HEK293 (cell line): ENCODE measurements around the gene FBRSL1.

Experiments used
- CTCF ChIA-PET: fragments of 350-600 bp; formaldehyde crosslinking; extraction: SDS; loops from one replicate; lab custom pipeline; 2021; ENCODE audit warnings: antibody characterized with exemption; lab: Yijun Ruan, JAX
- POLR2A ChIA-PET: fragments of 300-600 bp; formaldehyde crosslinking; extraction: SDS; loops from one replicate; lab custom pipeline; 2020; ENCODE audit warnings: antibody characterized with exemption, inconsistent platforms; lab: Yijun Ruan, JAX
- H3K27ac ChIP-seq: fragments of 200-500 bp; sonication (Bioruptor generic); 2 replicates; pipeline ENCODE4 v1.5.1; 2014; ENCODE audit warnings: low read depth, low read length, control low read depth, inconsistent platforms; ENCODE audit errors: extremely low read depth
- H3K36me3 ChIP-seq, 2 experiments: fragments of 200-500 bp in 1 of 2; sonication (Bioruptor generic) in 1 of 2; 1 replicate in 1 of 2; 2 replicates in 1 of 2; pipeline ENCODE4 v1.5.1; 2014 to 2017; ENCODE audit warnings: inconsistent platforms in 2 of 2, low read length in 2 of 2; ENCODE audit not compliant: control insufficient read depth in 2 of 2, insufficient read depth in 1 of 2
- H3K4me1 ChIP-seq: fragments of 200-500 bp; sonication (Bioruptor generic); 2 replicates; pipeline ENCODE4 v1.5.1; 2014; ENCODE audit warnings: mild to moderate bottlenecking, low read length, inconsistent platforms; ENCODE audit not compliant: control insufficient read depth, insufficient read depth
- H3K4me3 ChIP-seq: 2 replicates; pipeline ENCODE4 v1.5.1; 2011; ENCODE audit warnings: low read depth, mild to moderate bottlenecking, control low read depth, low read length, moderate library complexity
- H3K9me3 ChIP-seq: fragments of 200-500 bp; sonication (Bioruptor generic); 2 replicates; pipeline ENCODE4 v1.5.1; 2014; ENCODE audit warnings: low read depth, low read length, inconsistent platforms; ENCODE audit not compliant: control insufficient read depth, insufficient read depth
- BCL11B ChIP-seq: fragments of 450-650 bp; formaldehyde crosslinking; IDR thresholded peaks from 2 replicates; pipeline ENCODE4 v1.5.1; 2016; ENCODE audit warnings: low read depth, missing biosample characterization, missing genetic modification characterization
- CTCF ChIP-seq: fragments of 450-650 bp; formaldehyde crosslinking; IDR thresholded peaks from 2 replicates; pipeline ENCODE4 v1.5.1; 2016; ENCODE audit warnings: missing biosample characterization, missing genetic modification characterization
- EGR2 ChIP-seq: fragments of 450-650 bp; formaldehyde crosslinking; IDR thresholded peaks from 2 replicates; pipeline ENCODE4 v1.5.1; 2016; ENCODE audit warnings: low read depth, missing biosample characterization, missing genetic modification characterization
- KLF1 ChIP-seq: fragments of 450-650 bp; formaldehyde crosslinking; IDR thresholded peaks from 2 replicates; pipeline ENCODE4 v1.5.1; 2016; ENCODE audit warnings: missing biosample characterization, missing genetic modification characterization
- KLF10 ChIP-seq: fragments of 450-650 bp; IDR thresholded peaks from 2 replicates; pipeline ENCODE4 v1.5.1; 2018; ENCODE audit warnings: missing biosample characterization, mild to moderate bottlenecking, missing genetic modification characterization
- KLF17 ChIP-seq: fragments of 450-650 bp; formaldehyde crosslinking; IDR thresholded peaks from 2 replicates; pipeline ENCODE4 v1.5.1; 2016; ENCODE audit warnings: missing biosample characterization, missing genetic modification characterization
- KLF8 ChIP-seq: fragments of 450-650 bp; formaldehyde crosslinking; IDR thresholded peaks from 2 replicates; pipeline ENCODE4 v1.5.1; 2016; ENCODE audit warnings: missing biosample characterization, missing genetic modification characterization
- KLF9 ChIP-seq: fragments of 450-650 bp; formaldehyde crosslinking; IDR thresholded peaks from 2 replicates; pipeline ENCODE4 v1.5.1; 2016; ENCODE audit warnings: missing biosample characterization, missing genetic modification characterization, low read depth
- MZF1 ChIP-seq: fragments of 450-650 bp; formaldehyde crosslinking; IDR thresholded peaks from 2 replicates; pipeline ENCODE4 v1.5.1; 2017; ENCODE audit warnings: missing biosample characterization, missing genetic modification characterization, borderline replicate concordance
- OVOL3 ChIP-seq: fragments of 450-650 bp; formaldehyde crosslinking; IDR thresholded peaks from 2 replicates; pipeline ENCODE4 v1.5.1; 2016; ENCODE audit warnings: missing biosample characterization, missing genetic modification characterization
- PRDM10 ChIP-seq: fragments of 450-650 bp; formaldehyde crosslinking; IDR thresholded peaks from 2 replicates; pipeline ENCODE4 v1.5.1; 2016; ENCODE audit warnings: missing biosample characterization, missing genetic modification characterization
- SCRT1 ChIP-seq: fragments of 450-650 bp; formaldehyde crosslinking; IDR thresholded peaks from 2 replicates; pipeline ENCODE4 v1.5.1; 2016; ENCODE audit warnings: missing biosample characterization, missing genetic modification characterization, borderline replicate concordance
- SP3 ChIP-seq: fragments of 450-650 bp; formaldehyde crosslinking; IDR thresholded peaks from 2 replicates; pipeline ENCODE4 v1.5.1; 2016; ENCODE audit warnings: missing biosample characterization, missing genetic modification characterization
- WT1 ChIP-seq: fragments of 450-650 bp; formaldehyde crosslinking; IDR thresholded peaks from 2 replicates; pipeline ENCODE4 v1.5.1; 2016; ENCODE audit warnings: missing biosample characterization, missing genetic modification characterization
- ZBTB17 ChIP-seq: fragments of 450-650 bp; formaldehyde crosslinking; IDR thresholded peaks from 2 replicates; pipeline ENCODE4 v1.5.1; 2016; ENCODE audit warnings: missing biosample characterization, missing genetic modification characterization
- ZBTB8A ChIP-seq: fragments of 450-650 bp; formaldehyde crosslinking; IDR thresholded peaks from 2 replicates; pipeline ENCODE4 v1.5.1; 2016; ENCODE audit warnings: missing biosample characterization, missing genetic modification characterization
- ZEB2 ChIP-seq: fragments of 450-650 bp; formaldehyde crosslinking; IDR thresholded peaks from 2 replicates; pipeline ENCODE4 v1.5.1; 2016; ENCODE audit warnings: missing biosample characterization, missing genetic modification characterization
- ZFHX2 ChIP-seq: fragments of 450-650 bp; formaldehyde crosslinking; conservative IDR thresholded peaks from 2 replicates; pipeline ENCODE4 v1.5.1; 2016; ENCODE audit warnings: missing biosample characterization, missing genetic modification characterization
- ZFP69B ChIP-seq: fragments of 450-650 bp; formaldehyde crosslinking; IDR thresholded peaks from 2 replicates; pipeline ENCODE4 v1.5.1; 2016; ENCODE audit warnings: missing biosample characterization, missing genetic modification characterization
- ZNF335 ChIP-seq: fragments of 450-650 bp; formaldehyde crosslinking; conservative IDR thresholded peaks from 2 replicates; pipeline ENCODE4 v1.5.1; 2016; ENCODE audit warnings: missing biosample characterization, missing genetic modification characterization
- ZNF366 ChIP-seq: fragments of 450-650 bp; formaldehyde crosslinking; conservative IDR thresholded peaks from 2 replicates; pipeline ENCODE4 v1.5.1; 2016; ENCODE audit warnings: missing biosample characterization, missing genetic modification characterization
- ZNF404 ChIP-seq: fragments of 450-650 bp; formaldehyde crosslinking; IDR thresholded peaks from 2 replicates; pipeline ENCODE4 v1.5.1; 2017; ENCODE audit warnings: missing biosample characterization, missing genetic modification characterization
- ZNF433 ChIP-seq: fragments of 450-650 bp; formaldehyde crosslinking; IDR thresholded peaks from 2 replicates; pipeline ENCODE4 v1.5.1; 2016; ENCODE audit warnings: missing biosample characterization, missing genetic modification characterization, low read depth
- ZNF544 ChIP-seq: fragments of 450-650 bp; formaldehyde crosslinking; IDR thresholded peaks from 2 replicates; pipeline ENCODE4 v1.5.0; 2017; ENCODE audit warnings: missing biosample characterization, missing genetic modification characterization
- ZNF571 ChIP-seq: fragments of 450-650 bp; formaldehyde crosslinking; IDR thresholded peaks from 2 replicates; pipeline ENCODE4 v1.5.0; 2017; ENCODE audit warnings: missing biosample characterization, missing genetic modification characterization
- ZNF580 ChIP-seq: fragments of 450-650 bp; formaldehyde crosslinking; IDR thresholded peaks from 2 replicates; pipeline ENCODE4 v1.5.1; 2016; ENCODE audit warnings: missing biosample characterization, missing genetic modification characterization
- ZNF629 ChIP-seq: fragments of 450-650 bp; formaldehyde crosslinking; IDR thresholded peaks from 2 replicates; pipeline ENCODE4 v1.5.1; 2017; ENCODE audit warnings: missing biosample characterization, missing genetic modification characterization
- ZNF654 ChIP-seq: fragments of 450-650 bp; formaldehyde crosslinking; IDR thresholded peaks from 2 replicates; pipeline ENCODE4 v1.5.1; 2016; ENCODE audit warnings: low read depth, missing biosample characterization, missing genetic modification characterization
- ZSCAN30 ChIP-seq: fragments of 450-650 bp; IDR thresholded peaks from 2 replicates; pipeline ENCODE4 v1.5.1; 2018; ENCODE audit warnings: missing biosample characterization, mild to moderate bottlenecking, missing genetic modification characterization, moderate library complexity
- ZXDB ChIP-seq: fragments of 450-650 bp; formaldehyde crosslinking; IDR thresholded peaks from 2 replicates; pipeline ENCODE4 v1.5.1; 2016; ENCODE audit warnings: missing biosample characterization, missing genetic modification characterization

Gene FBRSL1

GRCh38 chr12:132560614-132561426 is 70.9 kb downstream of the FBRSL1 start:
- POLR2A ChIA-PET, result interaction anchor here (0.6 kb wide), 1 partner anchor 98 kb away, joined by 3 read pairs; no protein-coding TSS in a partner anchor
- H3K4me3 ChIP-seq, result peak overlapping the region; percentile 59
- H3K36me3 ChIP-seq, result peaks cover 0 to 13% of the 10 kb centered on the region in 2 experiments; a peak in 2 of 3 replicates
- no peaks in the 10 kb centered on the region for H3K9me3 ChIP-seq
- peaks cover 4% of the 10 kb centered on the region for H3K4me1 ChIP-seq
- CTCF ChIA-PET, result interaction anchor here (0.6 to 4.7 kb wide), 20 partner anchors 10 to 492 kb away, joined by 3 to 34 read pairs (median 4); partner anchors contain the start of gene LRCOL1
- peak overlapping the region; percentile 79; the same call in 1 of the 2 replicates for H3K27ac ChIP-seq
- TF ChIP-seq ZFP69B (tag by site-specific recombination), result peak; percentile 76
- TF ChIP-seq ZXDB (tag by site-specific recombination), result peak; percentile 61
- peak; percentile 56 for TF ChIP-seq KLF1 (tag by site-specific recombination)
- TF ChIP-seq ZNF654 (tag by site-specific recombination), result peak; percentile 38
- TF ChIP-seq SP3, result peak; percentile 91
- peak; percentile 93 for TF ChIP-seq CTCF (tag by site-specific recombination)
- TF ChIP-seq EGR2, result peak; percentile 70
- TF ChIP-seq SCRT1 (tag by site-specific recombination), result no peak
- no peak for TF ChIP-seq ZNF580 (tag by site-specific recombination)
- peak; percentile 77 for TF ChIP-seq ZNF335
- TF ChIP-seq PRDM10, result peak; percentile 77
- no peak for TF ChIP-seq ZNF571 (tag by site-specific recombination)
- TF ChIP-seq KLF8 (tag by site-specific recombination), result peak; percentile 92
- TF ChIP-seq ZNF404 (tag by site-specific recombination), result no peak
- 0 out of 2 replicates have a peak, but pooled peaks have one; percentile 55 for TF ChIP-seq ZSCAN30 (tag by site-specific recombination)
- TF ChIP-seq KLF10, result peak; percentile 76
- TF ChIP-seq ZNF629 (tag by site-specific recombination), result 0 out of 2 replicates have a peak, but pooled peaks have one; percentile 21
- TF ChIP-seq ZEB2 (tag by site-specific recombination), result peak; percentile 95
- TF ChIP-seq ZFHX2 (tag by site-specific recombination), result peak; percentile 77
- no peak for TF ChIP-seq MZF1 (tag by site-specific recombination)
- TF ChIP-seq KLF9 (tag by site-specific recombination), result peak; percentile 93
- no peak for TF ChIP-seq ZNF433
- TF ChIP-seq WT1 (tag by site-specific recombination), result 0 out of 2 replicates have a peak, but pooled peaks have one; percentile 12
- no peak for TF ChIP-seq ZNF544 (tag by site-specific recombination)
- TF ChIP-seq OVOL3, result peak; percentile 40; the same call in 1 of the 2 replicates
- TF ChIP-seq ZNF366 (tag by site-specific recombination), result no peak
- peak; percentile 40; the same call in 1 of the 2 replicates for TF ChIP-seq ZBTB17
- TF ChIP-seq ZBTB8A (tag by site-specific recombination), result peak; percentile 89
- no peak; the same call in 1 of the 2 replicates for TF ChIP-seq KLF17
- peak; percentile 51; the same call in 1 of the 2 replicates for TF ChIP-seq BCL11B (tag by site-specific recombination)
